GM19438 (cell line): Measurements from ENCODE around the gene PGM2L1.
"Not testable (repeated sequence)": the region's sequence is repeated elsewhere in the genome, so short reads cannot be mapped to it uniquely, and the experiment has no call there.

ENCODE experiments used
- ATAC-seq: cut with Tn5 transposase; IDR thresholded peaks from one replicate; pipeline ENCODE4 v1.9.1; 2021; ENCODE audit warnings: low read depth; ENCODE audit not compliant: unreplicated experiment

Gene PGM2L1

DNA sequence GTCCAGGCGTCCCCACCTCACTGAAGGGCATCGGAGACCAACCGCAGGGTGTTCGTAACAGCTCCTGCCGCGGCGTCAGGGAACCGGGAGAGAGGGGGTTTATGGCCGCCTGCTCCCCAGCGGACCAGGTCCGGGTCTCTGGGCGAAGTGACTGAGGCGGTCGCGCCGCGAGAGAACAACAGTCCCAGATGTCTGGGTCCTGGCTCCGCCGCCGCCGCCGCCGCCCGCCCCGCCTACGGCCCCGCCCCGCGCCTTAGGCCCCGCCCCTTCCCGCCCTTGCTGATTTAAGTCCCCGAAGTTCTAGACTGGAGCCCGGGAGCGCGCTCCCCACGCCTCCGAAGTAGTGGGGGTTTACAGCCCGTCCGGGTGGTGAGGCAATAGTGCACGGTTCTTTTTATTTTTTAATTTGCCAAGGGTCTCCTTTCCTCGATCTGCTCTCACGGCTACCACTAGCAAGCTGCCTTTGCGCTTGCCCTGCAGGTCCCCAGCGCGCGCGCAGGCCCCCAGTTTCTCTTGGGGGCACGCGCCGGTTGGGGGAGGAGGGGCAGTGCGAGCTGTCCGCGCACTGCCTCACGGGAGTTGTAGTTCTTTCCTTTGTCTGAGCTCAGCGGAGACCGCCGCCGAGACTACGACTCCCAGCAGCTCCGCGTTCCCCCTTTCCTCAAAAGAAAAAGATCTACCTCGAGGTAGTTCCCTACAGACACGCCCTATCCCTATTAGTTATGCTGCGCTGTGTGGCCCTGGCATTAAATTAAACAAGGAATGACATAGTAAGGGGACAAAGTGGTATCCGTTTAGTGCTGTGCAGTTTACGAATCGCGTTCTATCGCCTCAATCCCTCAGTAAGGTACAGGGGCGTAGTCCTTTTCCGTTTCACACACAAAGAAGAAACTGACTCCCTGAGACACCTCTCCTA is at the start of gene PGM2L1:
TSS of gene PGM2L1 (minus strand) at position 190 of the 916 bp plus-strand sequence. CDS start 272 bp downstream, outside the sequence.
- peak; percentile 96 for ATAC-seq

DNA sequence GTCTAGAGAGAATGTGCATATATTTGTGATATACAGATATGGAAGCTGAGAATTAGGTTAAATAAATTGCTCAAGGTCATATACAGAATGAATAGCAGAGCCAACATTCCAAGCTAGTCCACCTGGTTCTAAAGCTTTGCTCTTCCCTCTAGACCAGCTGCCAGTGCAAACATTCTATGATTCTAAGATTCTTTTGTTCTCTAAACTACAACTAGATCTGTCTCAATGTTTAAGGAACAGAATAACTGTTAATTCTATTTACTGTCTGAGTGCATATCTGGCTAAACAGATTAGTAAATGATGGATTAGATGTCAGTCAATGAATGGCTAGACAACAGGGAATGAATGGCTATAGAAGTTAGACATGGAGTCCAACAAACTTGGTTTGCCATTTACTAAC is 49.5 kb upstream of the PGM2L1 start:
- ATAC-seq: no peak

DNA sequence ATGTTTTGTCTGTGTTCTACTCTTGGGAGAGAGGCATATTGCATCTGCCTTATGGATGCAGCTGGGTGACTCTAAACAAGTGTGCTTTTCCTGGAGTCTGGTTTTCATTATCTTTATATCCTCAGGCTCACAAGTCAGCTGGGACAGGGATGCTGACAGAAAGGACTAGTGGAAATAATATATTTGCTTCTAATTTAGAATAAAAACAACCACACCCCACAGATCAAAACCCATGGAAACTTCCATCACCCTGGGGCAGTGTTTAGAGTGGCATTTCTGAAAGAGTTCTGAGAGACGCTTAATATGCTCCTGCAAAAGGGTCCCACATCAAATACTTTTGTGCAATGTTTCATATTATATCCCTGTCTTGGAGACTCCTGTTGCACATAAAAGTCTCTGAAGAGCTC is 48.3 kb upstream of the PGM2L1 start:
- ATAC-seq: no peak

DNA sequence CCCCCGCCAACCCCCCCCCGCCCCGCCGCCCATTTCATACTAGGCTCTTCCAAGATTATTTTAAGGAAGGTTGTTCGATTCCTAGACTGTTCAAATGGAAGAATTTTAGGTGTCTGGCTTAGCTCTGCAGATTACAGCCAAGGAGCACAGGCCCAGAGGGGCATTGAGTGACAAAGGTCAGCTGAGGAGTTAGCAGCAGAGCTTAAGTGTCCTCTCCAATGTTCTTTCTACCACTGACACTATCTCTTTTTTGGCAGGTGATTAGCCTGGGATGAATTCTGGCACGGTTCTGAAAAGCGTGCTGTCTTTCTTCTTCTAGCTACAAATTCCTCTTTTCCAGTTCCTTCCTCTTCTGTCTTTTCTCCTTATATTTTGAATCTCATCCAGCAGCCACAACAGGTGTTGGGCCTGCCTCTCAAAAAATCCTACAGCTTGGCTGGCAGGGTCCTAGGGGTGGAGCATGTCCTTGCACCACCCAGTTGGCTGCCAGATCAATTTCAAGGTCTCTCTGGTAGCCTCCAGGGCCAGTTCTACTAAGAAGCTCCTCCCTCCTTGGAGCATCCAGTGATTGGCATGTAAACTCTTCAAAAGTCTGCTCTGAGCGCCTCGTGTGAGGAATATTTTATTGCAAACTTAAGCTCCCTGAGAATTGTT is 46.1 kb upstream of the PGM2L1 start:
- no peak for ATAC-seq

DNA sequence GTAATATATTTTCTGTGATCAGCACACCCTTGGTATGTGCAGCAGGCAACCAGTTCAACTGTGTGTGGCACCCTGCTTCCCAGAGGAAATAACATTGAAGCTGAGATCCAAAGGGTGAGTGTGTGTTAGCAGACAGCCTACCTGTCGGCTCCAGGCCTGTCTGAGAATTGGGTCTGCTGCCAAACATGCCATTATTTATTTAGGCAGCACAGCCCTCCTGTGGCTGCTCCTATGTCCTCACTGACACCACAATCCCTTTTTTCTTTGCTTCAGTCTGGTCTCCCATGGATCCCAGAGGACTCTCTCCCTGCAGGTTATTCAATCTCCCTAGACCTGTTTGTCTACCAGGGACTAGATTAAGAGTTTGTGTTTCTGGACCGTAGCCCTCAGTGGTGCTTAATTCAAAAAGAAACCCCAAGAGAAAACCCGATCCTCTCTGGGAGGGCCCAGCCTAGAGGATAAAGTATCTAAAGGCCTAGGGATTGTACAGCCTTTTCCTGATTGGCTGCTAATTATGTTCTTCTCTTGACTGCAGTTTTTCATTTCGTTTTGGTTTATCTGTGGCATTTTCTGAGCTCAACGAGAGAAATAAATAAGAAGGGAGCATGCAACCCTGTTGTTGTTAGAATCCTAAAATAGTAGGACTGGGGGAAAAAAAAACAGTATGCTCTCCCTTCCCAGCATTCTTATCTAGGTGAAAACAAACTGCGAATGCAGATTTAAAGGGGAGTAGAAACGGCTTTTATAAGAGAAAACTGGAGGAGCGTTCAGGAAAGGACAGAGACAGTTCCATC is 45.0 kb upstream of the PGM2L1 start:
- ATAC-seq: no peak

DNA sequence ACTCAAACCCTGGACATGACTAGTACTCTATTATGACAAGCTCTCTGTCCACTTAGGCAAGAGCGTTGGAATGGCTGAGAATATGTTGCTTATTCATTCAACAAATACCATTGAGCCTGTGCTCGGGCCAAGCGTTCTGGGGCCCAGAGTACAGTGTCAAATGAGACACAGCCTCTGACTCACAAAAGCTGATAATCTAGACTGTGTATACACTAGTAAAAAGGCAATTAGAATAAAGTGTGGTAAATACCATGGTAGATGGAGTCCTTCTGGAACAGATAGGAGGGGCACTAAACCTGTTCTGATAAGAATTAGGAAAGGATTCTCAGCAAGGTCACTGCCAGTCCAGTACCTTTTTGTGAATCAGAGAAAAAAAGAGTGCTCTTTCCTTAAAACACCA is 44.4 kb upstream of the PGM2L1 start:
- ATAC-seq: no peak

DNA sequence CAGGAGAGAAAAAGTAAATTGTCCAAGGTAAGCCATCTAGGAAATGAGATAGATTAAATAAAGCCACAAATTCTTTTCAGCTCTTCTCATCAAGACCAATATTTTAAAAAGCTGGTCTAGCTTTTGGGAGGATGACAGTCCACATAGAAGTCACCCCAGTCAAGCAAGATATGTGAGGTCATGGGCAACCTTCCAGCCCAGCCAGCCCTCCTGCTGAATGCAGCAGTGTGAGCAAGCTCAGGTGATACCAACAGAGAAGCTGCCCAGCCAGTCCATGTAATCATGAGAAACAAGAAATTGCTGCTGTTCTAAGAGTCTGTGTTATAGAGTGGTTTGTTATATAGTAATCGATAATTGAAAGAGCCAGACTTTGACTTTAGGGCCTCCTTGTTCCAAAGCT is 40.4 kb upstream of the PGM2L1 start:
- no peak for ATAC-seq

DNA sequence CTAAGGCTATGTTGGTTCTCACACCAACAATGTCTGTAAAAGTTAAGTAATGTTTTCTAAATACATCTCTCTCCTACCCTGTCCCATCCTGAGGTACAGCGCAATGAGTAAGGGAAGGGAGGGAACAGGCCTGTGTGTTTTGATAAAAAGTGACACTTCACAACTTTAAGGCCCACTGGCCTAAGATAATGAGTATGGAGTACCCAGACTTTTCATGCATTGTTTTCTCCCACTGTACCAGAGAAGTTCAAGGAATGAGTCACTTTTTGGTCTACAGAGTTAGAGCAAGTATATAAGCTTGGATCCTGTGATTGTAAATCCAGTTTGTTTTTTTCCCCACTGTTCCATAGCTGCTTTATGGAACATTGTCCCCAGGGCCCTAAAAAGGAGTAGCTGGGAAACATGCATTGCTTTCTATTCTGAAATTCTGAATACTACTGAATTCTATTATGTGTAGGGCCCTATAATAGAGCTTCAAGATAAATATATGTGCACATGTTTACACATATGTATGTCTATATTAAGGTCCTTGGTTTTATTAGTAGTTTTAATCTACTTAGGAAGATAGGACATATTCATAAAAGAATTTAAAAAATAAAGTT is 39.3 kb upstream of the PGM2L1 start:
- ATAC-seq: no peak

DNA sequence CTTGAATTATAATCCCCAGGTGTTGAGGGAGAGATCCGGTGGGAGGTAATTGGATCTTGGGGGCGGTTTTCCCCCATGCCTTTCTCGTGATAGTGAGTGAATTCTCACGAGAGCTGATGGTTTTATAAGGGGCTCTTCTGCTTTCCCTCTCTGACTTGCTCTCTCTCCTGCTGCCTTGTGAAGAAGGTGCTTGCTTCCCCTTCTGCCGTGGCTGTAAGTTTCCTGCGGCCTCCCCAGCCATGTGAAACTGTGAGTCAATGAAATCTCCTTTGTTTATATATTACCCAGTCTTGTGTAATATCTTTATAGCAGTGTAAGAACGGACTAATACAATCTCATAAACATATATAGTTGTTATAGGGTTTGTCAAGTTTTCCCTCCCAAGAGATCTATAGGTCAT is 36.3 kb upstream of the PGM2L1 start:
- ATAC-seq: no peak

DNA sequence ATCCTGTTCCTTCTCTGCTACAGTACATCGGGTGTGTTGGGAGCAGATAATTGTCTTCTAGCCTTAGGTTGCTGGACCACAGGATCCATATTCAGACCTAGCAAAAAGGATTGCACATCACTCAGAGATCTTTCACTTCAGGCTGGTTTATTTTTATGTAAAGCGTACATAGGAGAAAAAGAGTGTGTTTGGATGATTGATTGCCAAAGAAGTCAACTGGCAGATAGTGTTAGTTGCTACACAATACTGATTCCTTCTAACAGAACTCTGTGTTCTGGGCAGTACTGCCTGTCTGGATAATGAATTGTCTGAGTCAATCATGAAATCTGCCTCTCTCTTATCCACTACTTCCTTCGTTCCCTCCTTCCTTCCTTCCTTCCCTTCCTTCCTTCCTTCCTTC is 31.0 kb upstream of the PGM2L1 start:
- no peak for ATAC-seq

DNA sequence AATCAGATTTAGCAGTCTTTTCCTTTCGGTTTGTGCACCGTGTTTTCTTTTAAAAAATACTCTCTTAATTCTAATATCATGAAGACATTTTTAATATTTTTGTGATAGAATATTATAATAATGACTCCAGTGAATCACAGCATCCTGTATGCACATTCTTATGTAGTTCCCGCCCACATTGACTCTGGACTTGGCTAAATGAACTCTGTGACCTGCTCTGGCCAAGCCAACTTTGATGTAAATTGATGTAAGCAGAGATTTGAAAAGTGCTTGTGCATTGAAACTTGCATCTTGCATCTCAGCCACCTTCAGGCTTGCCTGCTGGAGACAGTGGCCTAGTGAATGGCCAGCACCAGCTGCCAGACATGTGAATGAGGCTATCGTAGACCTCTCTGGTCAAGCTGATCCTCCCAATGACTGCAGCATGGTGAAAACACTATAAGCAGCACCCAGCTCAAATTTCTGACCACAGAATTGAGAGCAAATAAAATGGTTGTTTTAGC is 29.2 kb upstream of the PGM2L1 start:
- no peak for ATAC-seq

DNA sequence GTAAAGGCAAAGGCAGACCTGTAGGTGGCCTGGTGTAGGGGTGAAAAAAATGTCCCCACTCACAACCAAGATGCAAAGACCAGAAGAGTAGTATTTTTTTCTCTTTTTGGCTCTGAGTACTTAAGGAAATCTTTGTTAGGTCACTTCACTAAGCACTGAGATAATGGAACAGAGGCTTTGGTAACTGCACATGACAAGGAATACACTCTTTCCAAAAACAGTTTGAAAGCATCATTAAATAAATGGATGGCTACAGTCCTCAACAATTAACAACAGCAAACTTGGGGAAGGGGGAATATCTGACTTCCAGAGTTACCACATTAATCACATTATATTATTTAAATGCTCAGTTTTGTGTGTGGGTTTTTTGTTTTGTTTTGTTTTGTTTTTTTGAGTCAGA is 26.9 kb upstream of the PGM2L1 start:
- no peak for ATAC-seq

DNA sequence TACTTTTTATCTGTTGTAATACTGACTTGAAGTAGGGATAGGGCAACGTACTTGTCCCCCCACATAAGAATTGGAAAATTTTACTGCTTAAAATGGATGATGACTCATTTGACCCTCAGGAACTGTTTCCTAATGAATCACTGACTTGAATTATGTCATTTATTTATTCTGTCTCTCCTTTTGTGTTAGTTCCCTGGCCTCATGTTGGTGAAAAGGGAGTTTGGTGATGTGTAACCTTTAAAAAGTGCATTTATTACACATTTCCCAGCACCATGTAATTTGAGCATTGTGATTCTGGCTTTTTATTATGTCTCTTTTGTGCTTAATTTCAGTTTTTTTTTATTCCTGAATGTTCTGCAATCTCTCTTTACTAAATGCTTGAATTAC is 20.3 kb upstream of the PGM2L1 start:
- no peak for ATAC-seq

DNA sequence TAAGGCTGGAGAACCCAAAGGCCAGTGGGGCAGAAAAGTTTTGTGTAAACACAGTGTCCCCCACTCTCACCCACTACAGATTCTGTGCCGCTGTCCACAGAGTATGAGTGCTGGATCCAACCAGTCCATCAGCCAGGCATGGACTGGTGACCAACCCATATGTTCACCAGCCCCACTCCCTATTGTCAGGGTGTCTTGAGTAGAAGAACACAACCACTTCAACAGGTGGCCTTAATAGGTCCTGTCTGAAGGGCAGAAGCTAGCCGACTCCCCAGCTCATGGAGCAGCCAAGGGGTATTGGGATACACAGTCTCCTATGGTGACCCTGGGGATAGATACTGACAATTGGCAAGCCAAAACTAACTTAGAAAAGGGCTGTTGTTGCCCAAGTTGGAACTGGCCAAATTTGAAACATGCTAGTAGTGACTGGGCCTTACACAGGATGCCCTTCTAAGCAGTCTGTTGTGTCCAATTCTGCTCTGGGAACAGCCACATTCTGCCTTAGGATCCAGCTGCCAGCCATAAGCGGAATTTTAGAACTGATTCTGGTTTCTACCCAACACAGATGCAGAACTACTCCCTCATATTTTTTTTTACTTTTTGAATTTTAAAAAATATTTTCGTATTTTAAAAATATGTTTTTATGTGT is 19.8 kb upstream of the PGM2L1 start:
- ATAC-seq: no peak

DNA sequence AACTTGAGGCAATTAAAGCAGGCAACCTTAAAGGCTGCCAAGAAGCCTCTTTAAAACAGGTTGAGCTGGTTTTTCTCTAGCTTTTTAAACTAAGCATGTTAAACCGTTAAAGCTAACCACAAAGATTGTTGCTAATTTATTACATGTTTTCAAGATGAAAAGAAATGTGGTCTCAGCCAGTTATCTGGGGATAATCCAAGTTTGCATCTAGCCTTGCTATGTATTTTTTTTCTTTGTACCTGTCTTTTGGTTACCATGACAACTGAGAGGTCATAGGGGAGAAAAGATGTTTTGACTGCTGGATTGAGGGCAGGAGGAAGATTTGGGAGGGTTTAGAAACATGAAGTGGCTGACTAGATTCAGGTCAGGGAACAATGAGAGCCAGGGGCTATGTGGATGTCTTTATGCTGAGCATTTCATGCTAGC is 19.2 kb upstream of the PGM2L1 start:
- no peak for ATAC-seq

DNA sequence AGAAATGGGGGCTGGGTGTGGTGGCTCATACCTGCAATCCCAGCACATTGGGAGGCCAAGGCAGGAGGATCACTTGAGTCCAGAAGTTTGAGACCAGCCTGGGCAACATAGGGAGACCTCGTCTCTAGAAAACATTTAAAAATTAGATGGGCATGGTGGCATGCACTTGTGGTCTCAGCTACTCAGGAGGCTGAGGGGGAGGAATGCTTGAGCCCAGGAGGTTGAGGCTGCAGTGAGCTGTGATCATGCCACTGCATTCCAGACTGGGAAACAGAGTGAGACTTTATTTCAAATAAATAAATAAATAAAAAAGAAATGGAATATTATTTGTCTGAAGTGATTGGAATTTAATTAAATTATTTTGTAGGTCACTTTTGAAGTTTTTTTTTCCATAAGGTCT is 18.7 kb upstream of the PGM2L1 start:
- ATAC-seq: not testable (repeated sequence)

DNA sequence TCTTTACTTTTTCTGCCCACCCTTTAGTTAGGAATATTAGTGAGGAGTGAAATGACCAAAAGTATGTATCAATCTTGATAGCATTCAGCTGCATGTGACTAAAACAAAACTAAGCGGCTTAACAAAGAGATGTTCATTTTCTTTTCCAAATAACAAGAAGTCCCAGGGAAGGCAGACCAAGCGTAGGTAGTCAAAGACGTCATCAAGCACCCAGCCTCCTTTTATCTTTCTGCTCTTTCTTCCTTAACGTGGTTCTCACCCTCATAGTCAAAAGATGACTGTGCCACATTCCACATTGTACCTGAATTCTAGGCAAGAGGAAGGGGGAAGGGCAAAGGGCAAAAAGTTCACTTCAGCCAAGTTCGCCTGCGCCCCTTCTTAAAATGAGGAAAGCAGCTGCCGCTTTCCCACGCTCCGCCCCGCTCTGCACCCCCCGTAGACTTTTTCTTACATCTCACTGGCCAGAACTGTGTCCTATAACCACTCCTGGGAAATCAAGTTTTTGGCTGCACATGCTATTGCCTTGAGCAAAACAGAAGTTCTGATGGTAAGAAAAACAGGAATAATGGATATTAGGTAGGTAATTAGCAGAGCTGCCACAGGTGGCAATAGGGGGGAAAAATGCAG is 14.6 kb upstream of the PGM2L1 start:
- ATAC-seq: no peak

DNA sequence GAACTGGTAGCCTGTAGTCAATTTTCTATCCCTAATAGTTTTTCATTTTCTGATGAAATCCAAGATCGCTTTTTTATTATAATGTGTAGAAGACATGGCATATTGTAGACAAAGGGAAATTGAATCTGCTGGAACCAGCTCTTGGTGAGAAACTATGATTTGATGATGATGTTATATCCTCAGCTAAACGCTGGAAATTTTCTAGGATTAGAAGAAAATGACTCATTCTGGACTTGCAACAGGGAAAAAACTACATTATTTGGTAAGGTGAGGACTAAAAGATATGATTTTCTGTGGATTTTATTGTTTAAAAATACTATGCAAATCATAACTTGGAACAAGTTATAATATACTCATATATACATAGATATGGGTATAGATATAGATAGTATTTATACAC is 14.1 kb upstream of the PGM2L1 start:
- no peak for ATAC-seq

DNA sequence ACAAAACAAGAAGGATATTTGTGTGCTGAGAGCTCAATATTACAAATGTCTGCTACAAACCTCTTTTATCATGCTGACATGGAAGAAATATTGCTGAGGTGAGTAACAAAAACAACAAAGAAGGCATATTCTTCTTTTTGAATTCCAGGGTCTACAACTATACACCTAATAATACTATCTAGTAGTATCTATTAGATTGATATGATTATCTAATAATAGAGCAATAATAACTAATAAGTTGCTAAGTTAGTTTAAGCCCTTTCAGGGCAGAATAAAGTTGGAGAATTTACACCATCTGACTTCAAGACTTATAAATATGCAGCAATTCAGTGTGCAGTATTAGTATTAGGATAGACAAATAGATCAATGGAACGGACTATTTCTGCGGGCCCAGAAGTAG is 11.4 kb upstream of the PGM2L1 start:
- no peak for ATAC-seq
